HG03521 (cell line): ENCODE data around the gene TP53RK.

ENCODE experiments used
- ATAC-seq: cut with Tn5 transposase; IDR thresholded peaks from one replicate; pipeline ENCODE4 v1.9.1; 2021; ENCODE audit warnings: mild to moderate bottlenecking, moderate library complexity; ENCODE audit not compliant: unreplicated experiment

TP53RK gene

DNA sequence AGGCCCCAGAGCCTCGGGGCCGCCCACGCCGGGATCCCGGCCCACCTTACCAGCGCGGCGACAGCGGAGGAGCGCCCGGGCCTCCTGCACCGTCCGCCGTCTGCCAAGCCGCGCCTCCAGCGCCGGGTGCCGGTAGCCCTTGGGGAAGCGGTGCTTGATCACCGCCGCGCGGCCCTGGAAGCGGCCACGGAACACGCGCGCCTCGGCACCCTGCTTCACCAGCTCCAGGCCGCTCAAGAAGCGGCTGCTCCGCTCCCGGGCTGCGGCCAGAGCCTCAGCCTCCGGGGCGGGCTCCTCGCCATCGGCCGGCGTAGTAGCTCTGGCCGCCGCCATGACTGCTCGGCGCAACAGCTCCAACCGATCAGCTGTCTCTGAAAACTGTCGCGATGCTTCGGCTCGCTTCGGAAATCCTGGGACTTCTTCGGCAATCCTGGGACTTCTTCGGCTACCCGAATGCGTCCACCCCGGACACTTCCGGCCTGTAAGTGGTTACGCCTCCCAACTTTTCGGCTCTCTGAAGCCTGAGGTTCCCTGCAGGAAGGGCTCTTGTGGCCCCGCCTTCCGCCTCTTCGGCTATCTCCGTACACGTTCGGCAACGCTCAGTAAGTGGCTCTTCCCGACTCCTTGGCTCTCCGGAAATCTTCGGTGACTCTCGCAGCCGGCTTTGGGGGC lies at the start of gene TP53RK:
Gene TP53RK, minus strand, starts transcription at position 363 of the 672 bp plus-strand sequence. Its CDS starts 30 bp downstream, at position 333.
- peak; percentile 95 for ATAC-seq

DNA sequence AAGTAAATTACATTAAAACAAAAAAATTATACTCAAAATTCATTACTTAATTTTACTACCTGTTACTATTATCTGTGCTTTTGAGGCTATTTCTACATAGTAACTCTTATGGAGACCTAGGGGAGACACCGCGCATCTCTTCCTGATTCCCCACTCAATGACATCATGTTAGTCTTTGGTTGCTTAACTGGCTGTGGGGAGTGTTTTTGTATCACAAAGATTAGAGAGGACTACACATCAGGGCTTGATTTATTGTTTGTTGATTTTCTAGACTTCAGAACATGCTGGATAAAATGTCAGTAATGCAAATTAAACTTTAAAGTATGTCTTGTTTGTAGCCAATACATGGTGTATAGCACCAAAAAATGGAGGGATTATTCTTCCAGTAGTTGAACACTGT lies 46.2 kb upstream of the TP53RK start:
- ATAC-seq = no peak

DNA sequence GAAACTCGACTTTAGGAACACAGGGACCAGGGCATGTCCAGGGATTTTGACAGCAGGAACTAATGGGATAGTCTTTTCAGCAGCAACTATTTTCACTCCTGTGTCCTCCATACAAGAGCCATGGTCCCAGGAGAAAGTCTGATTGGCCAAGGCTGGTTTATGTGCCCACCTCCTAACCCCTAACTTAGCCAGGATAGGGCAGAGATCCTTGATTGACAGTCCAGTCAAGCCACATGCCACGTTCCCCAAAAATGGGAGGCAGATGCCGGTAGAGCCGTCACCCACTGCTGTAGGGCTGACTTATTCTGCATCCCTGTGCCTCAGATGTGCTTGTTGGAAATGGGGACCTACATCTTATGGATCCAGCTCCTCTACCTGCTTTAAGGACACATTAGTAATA lies 42.5 kb upstream of the TP53RK start:
- ATAC-seq = no peak

DNA sequence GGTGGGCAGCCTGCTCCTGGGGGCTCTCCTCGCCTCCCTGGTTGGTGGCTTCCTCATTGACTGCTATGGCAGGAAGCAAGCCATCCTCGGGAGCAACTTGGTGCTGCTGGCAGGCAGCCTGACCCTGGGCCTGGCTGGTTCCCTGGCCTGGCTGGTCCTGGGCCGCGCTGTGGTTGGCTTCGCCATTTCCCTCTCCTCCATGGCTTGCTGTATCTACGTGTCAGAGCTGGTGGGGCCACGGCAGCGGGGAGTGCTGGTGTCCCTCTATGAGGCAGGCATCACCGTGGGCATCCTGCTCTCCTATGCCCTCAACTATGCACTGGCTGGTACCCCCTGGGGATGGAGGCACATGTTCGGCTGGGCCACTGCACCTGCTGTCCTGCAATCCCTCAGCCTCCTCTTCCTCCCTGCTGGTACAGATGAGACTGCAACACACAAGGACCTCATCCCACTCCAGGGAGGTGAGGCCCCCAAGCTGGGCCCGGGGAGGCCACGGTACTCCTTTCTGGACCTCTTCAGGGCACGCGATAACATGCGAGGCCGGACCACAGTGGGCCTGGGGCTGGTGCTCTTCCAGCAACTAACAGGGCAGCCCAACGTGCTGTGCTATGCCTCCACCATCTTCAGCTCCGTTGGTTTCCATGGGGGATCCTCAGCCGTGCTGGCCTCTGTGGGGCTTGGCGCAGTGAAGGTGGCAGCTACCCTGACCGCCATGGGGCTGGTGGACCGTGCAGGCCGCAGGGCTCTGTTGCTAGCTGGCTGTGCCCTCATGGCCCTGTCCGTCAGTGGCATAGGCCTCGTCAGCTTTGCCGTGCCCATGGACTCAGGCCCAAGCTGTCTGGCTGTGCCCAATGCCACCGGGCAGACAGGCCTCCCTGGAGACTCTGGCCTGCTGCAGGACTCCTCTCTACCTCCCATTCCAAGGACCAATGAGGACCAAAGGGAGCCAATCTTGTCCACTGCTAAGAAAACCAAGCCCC lies 36.2 kb upstream of the TP53RK start:
- no peak for ATAC-seq

DNA sequence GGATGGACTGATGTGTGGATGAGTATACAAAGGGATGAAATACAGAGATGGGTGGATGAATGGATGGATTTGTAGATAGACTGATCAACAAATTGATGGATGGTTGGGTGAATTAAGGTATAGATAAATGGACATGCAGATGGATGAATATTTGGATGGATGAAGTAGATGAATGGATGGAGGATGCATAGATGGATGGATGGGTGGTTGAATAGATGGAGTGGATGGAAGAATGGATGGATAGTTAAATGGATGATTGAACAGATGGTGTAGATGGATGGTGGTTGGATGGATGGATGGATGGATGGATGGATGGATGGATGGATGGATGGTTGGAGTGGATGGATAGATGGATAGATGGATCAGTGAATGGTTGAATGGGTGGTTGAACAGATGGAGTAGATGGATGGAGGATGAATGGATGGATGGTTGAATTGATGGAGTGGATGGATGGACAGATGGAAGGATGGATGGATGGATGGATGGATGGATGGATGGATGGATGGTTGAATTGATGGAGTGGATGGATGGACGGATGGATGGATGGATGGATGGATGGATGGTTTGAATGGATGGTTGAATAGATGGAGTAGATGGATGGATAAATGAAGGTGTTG lies 35.2 kb upstream of the TP53RK start:
- ATAC-seq = no peak

DNA sequence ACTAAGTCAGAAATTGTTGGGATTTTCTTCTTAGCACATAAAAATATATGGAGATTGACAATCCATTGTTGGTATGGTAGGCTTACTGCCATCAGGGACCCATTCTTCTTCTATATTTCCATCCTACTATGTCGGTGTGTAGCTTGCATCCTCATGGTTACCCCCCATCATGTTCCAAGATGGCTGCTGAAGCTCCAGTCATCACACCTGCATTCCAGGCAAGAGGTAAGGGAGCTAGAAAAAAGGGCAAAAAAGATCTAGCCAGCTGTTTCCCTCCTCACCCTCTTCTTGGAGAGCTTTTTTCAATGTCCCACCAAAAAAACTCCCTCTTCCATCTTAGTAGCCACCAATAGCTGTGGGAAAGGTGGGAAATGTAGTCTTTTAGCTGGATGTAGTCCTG lies 33.8 kb upstream of the TP53RK start:
- ATAC-seq = no peak

DNA sequence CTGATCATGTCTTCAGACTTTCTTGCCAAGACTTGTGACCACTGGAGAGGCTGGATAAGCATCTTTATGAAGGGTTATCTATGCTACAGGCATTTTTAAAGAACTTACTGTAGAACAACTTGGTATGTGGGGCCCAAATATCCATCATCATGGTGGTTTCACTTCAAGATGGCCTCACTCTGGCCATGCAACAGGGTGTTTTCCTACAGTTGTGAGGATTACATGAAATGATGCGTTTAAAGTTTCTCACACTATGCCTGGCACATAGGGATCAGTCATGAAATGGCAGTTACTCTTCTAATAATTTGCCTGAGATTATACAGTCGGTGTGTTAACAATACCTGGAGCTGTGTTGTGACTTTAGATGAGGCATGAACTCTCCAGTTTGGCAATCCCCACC lies 33.2 kb upstream of the TP53RK start:
- no peak for ATAC-seq

DNA sequence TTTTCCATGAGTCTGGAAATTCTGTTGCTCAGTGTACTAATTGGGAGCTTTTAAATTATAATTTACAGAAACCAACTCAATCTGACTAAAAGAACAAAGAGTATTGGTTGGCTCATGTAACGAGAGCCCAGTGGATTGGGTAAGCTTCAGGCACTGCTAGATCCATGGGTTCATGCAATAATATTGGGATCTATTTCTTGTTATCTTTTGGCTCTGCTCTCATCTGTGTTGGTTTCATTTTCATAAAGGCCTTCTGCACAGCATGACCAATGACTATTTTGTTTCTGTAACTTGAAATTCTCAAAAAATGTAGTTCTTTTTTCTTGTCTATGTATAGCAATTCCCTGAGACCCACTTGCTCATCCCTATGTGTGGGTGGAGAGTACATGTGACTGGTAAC lies 32.2 kb upstream of the TP53RK start:
- no peak for ATAC-seq

DNA sequence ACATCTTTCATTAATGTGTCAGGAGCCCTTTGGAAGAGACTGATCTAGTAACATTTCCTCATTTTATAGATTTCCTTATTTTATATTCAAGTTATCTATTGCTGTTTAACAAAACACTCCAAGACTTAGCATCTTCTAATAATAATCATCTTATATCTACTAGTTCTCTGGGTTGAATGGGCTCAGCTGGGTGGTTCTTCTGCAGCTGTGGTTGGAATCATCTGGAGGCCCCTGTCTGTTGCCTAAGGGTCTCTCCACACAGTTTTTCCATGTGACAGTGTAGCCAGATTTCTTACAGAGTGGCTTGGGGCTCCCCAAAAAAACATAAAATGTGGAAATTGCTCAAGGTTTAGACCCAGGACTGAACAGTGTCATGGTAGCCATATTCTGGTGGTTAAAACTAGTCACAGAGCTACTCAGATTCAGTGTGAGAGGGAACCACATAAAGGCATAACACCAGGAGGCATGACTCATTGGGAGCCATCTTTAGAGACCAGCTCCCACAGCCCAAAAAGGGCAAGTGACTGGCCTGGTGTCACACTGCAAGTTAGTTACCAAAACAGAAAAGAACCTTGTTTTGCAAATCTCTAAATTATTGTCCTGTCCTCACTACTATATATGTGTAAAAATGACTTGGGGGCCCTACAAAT lies 31.7 kb upstream of the TP53RK start:
- no peak for ATAC-seq

DNA sequence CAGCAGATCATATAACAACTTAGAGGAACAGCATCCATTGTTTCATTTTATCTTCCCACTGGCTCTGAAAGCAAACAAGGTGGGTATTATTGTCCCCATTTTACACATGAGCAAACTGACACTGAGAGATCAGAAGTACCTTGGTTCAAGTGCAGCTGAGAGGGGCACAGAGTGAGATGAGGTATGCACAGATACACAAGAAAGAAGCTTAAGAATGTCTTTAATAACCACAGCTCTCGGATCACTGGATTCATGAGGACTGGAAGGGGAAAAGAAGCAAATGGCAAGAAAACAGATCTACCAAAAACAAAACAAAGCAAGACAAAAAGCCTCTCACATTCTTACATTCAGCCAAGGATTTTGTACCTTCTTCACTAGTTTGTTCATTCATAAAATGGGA lies 30.8 kb upstream of the TP53RK start:
- no peak for ATAC-seq

DNA sequence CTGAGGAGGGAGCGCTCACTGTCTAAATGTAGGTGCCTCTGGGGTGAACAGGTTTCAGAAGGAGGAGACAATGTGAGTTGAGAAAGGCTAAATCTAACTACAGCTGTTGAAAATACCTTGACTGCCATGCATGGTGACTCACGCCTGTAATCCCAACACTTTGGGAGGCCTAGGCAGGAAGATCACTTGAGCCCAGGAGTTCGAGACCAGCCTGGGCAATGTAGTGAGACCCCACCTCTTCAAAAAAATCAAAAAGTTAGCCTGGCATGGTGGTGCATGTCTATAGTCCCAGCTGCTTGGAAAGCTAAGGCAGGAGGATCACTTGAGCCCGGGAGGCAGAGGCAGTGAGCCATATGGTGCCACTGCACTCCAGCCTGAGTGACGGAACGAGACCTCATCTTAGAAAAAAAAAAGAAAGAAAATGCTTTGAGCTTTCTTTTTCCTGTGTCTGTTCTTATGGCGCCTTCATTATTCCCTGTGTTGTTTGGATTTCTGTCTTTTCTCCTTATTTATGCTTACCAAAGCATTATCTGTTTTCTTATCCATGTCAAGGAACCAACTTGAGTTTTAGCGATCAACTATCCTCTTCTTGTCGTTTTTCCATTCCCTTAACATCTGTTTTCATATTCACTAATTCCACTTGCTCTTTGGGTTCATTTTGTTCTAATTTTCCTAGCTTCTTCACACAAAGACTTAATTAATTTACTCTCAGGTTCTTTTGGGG lies 28.7 kb upstream of the TP53RK start:
- ATAC-seq = no peak

DNA sequence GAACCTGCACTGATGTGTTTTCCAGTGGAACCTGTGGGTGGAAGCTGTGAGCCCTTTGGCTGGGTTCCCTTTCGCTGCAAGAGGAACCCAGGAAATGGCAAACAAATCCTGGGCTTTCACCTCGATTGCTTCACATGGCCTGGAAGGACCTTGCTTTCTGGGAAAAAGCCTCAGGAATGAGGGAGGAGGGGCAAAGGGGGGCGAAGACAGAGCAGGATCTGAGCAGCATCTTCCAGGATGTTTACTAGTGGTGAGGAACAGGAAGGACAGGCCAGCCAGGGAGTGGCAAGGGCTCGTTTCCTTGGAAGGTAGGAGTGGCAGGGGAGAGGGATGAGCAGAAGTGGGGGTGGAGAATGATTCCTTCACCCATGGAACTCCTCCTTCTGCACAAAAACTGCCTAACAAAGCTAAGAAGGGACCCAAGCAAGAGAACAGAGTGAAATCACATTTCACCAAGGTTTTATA lies 26.1 kb upstream of the TP53RK start:
- ATAC-seq = no peak

DNA sequence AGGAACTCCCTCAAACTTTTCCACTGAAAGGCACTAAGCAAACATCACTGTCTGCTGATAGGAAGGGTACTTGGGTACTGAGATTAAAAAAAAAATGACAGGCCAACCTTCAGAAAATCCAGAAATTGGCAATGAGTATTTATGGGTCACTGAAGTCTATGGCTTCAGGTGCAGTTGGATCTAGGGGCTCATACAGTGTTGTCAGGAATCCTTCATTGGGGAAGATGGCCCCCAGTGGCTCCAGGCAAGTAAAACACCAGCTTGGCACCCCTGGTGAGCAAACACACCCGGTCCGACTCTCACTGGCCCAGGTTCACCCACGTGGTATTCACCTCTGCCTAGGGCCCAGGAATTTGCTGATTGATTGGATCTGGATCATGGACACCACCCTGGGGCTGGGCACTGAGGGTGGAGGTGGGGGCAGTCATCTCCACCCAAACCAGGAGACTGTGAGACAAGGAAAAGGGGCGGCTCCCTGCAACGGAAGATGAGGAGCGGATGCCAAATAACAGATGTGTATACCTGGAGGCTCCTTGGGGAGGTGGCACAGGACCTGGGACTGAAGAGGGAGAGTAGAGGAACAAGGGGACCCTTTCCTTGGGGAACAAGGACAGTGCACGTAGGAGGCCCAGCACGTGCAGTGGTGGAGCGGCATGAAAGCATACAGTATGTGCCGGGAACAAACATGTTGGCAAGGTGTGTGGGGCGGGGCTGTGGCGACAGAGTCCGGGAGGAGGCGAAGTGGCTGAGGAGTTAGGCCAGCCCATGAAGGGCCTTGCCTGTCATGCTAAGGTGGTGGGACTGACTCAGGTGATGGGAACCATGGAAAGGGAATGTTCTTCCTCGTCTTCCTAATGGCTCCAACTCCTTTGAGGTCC lies 25.0 kb upstream of the TP53RK start:
- ATAC-seq = no peak

DNA sequence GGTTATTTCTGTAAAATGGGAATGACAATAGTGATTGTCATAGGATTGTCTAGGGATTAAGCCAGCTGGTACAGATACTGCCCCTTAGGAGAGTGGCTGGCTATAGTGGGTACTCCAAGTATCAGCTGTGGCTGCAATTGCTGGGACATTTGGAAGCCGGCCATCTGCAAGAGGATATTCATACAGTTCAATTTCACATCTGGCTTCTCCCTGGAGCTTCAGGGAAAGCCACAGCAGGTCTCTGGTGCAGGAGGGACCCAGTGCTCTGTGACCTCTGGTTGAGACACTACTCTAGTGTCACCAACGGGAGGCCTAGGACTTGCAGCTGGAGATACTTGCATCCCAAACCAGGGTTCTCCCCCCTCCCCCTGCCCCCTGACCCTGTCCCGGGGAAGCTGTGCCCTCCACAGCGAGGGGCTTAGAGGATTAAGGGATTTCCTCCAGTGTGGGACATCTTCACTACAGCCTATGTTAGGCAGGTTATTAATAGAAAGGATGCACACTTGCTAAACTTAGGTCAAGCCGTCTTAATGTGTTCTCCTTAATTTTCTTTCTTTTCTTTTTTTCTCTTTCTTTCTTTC lies 22.9 kb upstream of the TP53RK start:
- ATAC-seq = no peak

DNA sequence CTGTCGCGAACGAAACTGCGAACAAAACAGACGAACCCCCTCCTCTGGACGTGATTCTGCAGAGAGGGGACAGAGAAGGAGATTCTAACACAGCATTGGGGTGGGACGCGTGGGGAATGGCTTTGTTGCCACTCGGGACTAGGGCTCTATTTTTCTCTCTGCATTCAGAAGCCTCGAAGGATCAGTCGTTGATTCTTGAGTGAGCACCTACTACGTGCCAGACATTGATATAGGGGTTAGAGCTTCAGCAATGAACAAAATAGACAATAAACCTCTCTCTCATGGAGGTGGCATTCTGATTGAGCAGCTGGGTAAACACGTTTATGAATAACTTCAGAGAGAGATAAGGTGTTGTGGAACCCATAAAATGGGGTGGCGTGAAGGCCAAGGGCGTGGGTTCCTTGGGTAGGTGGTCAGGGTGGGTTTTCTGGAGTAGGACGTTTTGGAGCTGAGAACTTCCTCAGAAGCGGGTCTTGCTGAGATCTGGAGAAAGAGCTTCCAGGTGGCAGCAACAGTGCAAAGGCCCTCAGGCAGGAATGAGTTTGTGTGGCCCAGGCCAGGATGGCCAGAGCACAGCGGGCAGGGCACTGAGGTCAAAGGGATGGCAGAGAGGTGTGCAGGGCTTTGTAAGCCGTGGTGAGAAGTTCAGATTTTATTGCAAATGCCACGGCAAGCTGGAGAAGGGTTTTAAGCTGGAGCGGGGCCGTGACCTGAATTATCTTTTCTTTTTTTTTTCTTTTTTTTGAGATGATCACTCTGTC lies 21.1 kb upstream of the TP53RK start:
- ATAC-seq = no peak

DNA sequence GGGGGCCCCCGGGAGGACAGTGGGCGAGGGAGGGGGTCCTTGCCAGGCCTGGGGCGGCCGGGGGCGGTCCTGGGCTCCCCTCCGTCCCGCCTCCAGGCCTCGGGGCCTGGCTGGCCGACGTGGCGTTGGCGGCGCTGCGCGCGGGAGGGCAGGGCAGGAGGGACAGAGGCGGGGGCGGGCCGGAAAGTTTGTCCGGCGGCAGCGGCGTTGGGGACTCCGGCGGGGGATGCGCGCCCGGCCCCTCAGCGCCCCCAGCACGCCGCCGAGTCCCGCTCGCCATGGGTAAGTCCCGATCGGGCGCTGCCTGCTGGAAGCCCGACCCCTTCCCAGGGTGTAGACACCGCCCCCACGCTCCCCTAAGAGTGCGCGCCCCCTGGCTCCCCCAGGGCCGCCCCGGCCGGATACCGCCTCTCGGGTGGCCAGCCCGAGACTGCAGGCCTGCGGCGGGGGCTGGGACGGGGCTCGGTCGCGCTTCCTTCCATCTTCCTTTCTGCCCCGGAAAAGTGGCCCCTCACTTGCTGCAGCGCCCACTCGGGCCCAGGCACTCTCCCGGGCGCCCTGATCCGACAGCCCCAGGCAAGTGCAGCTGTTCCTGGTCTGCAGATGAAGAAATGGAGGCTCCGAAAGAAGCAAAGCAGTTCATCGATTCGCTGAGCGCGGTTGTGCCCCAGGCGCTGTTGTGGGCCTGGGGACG lies 20.4 kb upstream of the TP53RK start, which contains the start of gene SLC2A10:
Gene SLC2A10, plus strand, starts transcription at position 191 of the 694 bp plus-strand sequence. Its CDS starts 88 bp downstream, at position 279.
- ATAC-seq = no peak

DNA sequence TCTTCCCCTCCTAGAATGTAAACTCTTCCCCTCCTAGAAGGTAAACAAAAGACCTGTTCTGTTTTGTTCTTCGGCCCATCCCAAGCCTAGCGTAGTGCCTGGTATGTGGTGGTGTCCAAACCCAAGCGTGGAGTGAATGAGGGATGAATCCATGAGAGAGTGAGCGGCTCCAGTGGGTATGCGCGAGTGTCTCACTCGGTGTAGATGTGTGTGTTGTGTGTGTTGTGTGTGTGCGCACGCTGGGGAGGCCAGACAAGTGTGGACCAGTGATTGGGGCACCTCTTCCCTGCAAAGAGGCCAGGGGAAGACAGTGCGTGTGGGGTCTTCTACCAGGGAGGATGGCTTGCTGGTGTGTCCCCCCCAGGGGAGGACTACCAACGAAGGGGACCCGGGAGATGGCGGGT lies 19.8 kb upstream of the TP53RK start:
- ATAC-seq = no peak
